Sigmoid colon (tissue), 7 donors: ENCODE measurements around the gene OR4Q3. TPM values are rescaled to one million over a fixed set of nuclear protein-coding genes. Genes with fewer than 3 reads are reported as not detected.
"Not testable (repeated sequence)": the region's sequence is repeated elsewhere in the genome, so short reads cannot be mapped to it uniquely, and the experiment has no call there.

Experiments used
- DNase-seq: peaks from one replicate; pipeline ENCODE4 v3.0.0-alpha.2; 2019
- H3K27ac ChIP-seq, 4 donors: fragments of 200-600 bp; sonication (generic); one replicate each; pipeline ENCODE4 v1.5.1; 2016 to 2019; ENCODE audit warnings: mild to moderate bottlenecking in 1 of 4
- H3K27me3 ChIP-seq, 3 donors: fragments of 200-600 bp; sonication (generic); one replicate each; pipeline ENCODE4 v1.5.1; 2019; ENCODE audit warnings: mild to moderate bottlenecking in 1 of 3
- H3K36me3 ChIP-seq, 4 donors: fragments of 200-600 bp; sonication (generic); one replicate each; pipeline ENCODE4 v1.5.1; 2016 to 2019
- H3K4me1 ChIP-seq, 4 donors: fragments of 200-600 bp; sonication (generic); one replicate each; pipeline ENCODE4 v1.5.1; 2017 to 2019
- H3K4me3 ChIP-seq, 4 donors: fragments of 200-600 bp; sonication (generic); one replicate each; pipeline ENCODE4 v1.5.1; 2017 to 2019; ENCODE audit warnings: mild to moderate bottlenecking in 2 of 4, moderate library complexity in 1 of 4
- H3K9me3 ChIP-seq, 4 donors: fragments of 200-600 bp in 3 of 4; sonication (generic) in 3 of 4; one replicate each; pipeline versions ENCODE4 v1.5.1 to v1.6.1; 2013 to 2019
- EP300 ChIP-seq, 4 donors: sonication (generic); formaldehyde crosslinking; IDR thresholded peaks; one replicate each; pipeline ENCODE4 v1.6.1; 2017; ENCODE audit warnings: antibody characterized with exemption in 4 of 4
- POLR2A ChIP-seq, 2 donors: fragments of 450-650 bp; IDR thresholded peaks; one replicate each; pipeline ENCODE4 v1.6.1; 2016; ENCODE audit warnings: antibody characterized with exemption in 2 of 2, mild to moderate bottlenecking in 2 of 2, moderate library complexity in 2 of 2
- POLR2AphosphoS5 ChIP-seq, 4 donors: sonication (generic); formaldehyde crosslinking; IDR thresholded peaks; one replicate each; pipeline ENCODE4 v1.6.1; 2017; ENCODE audit warnings: antibody characterized with exemption in 4 of 4
- WGBS, 2 donors: extraction: QIAGEN DNeasy Blood & Tissue Kit; methylation state at CpG; one replicate each; pipeline ENCODE4 v1.1.7; 2013; 5-methylcytosine and 5-hydroxymethylcytosine counted together
- intact Hi-C: fragments of 100-400 bp; cut with DNase I; formaldehyde crosslinking; loops from one replicate; pipeline ENCODE4 v1.15.1; 2023
- polyA plus RNA-seq, 3 donors: library from polyadenylated mRNA; stranded (reverse); fragments of 200-250 nt; gene quantifications; one replicate each; pipeline ENCODE4 v1.2.3, GENCODE V29; 2013
- total RNA-seq, 4 donors: library from RNA; depleted of rRNA; stranded (reverse); fragments of >200 nt; gene quantifications; one replicate each; pipeline ENCODE4 v1.1.0, GENCODE V29; 2016
- TF ChIP-seq, protein P1 (sequence below), 4 experiments: fragments of 450-650 bp in 3 of 4; fragments of 200-600 bp in 1 of 4; IDR thresholded peaks; one replicate each; pipeline ENCODE4 v1.5.1; 2016 to 2019; ENCODE audit warnings: antibody characterized with exemption in 4 of 4, mild to moderate bottlenecking in 3 of 4, moderate library complexity in 2 of 4
- donor health status: healthy with polysubstance abuse.
- donor health status: Bipolar disorder and iron deficiency.
- donor health status: healthy.

Gene OR4Q3
- total RNA-seq (not detected), polyA plus RNA-seq (under 1 TPM in 1 of 3 donors, not detected in 2; 0.60 TPM)

DNA sequence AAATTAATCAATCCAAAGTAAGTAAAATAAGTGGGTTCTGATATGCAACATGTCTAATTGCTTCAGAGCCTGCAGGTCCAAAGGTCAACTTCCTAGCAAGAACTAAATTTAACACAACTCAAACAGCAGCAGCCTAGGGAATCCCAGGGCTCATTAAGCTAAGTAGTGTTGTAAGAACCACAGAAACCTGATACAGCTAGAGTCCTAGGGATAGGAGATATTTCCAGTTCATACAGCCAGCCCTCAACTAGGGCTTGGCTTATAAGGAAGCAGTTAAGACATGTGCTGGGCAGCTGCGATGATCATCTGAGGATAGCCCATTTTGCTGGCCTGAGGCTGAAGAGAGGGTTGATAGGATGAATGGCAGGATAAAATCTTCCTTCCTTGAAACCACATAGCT, at the start of gene OR4Q3:
TSS of gene OR4Q3 (plus strand) at position 316 of the 400 bp plus-strand sequence.
- DNase-seq: no peak
- intact Hi-C loops: no loop called here
- Histone ChIP-seq H3K27me3 (no peaks in the 10 kb centered on the region), H3K27ac (no peak within 1 kb of the TSS), H3K9me3 (no peaks in the 10 kb centered on the region), H3K36me3 (no peaks in the 10 kb centered on the region), H3K4me3 (no peak within 1 kb of the TSS), H3K4me1 (no peaks in the 10 kb centered on the region)
- 78 to 88% methylated on average over 1 of the region's 1 CpG for WGBS, 2 donors
- TF ChIP-seq POLR2AphosphoS5 (IDR thresholded peaks at IDR 0.05) (no peak), POLR2A (IDR thresholded peaks at IDR 0.05) (no peak), EP300 (IDR thresholded peaks at IDR 0.05) (no peak)
- TF ChIP-seq, protein P1, sequence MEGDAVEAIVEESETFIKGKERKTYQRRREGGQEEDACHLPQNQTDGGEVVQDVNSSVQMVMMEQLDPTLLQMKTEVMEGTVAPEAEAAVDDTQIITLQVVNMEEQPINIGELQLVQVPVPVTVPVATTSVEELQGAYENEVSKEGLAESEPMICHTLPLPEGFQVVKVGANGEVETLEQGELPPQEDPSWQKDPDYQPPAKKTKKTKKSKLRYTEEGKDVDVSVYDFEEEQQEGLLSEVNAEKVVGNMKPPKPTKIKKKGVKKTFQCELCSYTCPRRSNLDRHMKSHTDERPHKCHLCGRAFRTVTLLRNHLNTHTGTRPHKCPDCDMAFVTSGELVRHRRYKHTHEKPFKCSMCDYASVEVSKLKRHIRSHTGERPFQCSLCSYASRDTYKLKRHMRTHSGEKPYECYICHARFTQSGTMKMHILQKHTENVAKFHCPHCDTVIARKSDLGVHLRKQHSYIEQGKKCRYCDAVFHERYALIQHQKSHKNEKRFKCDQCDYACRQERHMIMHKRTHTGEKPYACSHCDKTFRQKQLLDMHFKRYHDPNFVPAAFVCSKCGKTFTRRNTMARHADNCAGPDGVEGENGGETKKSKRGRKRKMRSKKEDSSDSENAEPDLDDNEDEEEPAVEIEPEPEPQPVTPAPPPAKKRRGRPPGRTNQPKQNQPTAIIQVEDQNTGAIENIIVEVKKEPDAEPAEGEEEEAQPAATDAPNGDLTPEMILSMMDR (IDR thresholded peaks at IDR 0.05): no peak

DNA sequence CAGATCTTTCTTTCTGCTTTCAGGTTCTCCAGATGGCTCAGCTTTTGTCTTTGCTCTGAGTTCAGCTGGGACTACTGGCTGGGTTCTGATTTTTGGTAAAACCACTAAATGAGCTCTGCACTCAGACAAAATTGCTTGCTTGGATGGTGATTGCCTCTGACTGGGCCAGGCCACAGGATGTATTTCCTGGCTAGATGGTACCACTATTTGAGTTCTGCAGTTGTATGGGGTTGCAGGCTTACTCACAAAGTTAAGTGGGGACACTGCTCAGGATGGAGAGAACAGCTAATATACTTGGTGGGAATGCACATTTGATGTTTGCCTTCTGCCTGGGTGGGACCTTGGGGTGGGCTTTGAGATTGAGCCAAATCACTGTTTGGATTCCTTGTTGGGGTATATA, 14.0 kb upstream of the OR4Q3 start:
- no peak overlapping the region for H3K27ac ChIP-seq
- no peaks in the 10 kb centered on the region for H3K4me1 ChIP-seq
- TF ChIP-seq EP300 (IDR thresholded peaks at IDR 0.05) (no peak), POLR2A (IDR thresholded peaks at IDR 0.05) (no peak), POLR2AphosphoS5 (IDR thresholded peaks at IDR 0.05) (no peak)
- TF ChIP-seq, protein P1 (IDR thresholded peaks at IDR 0.05): no peak
- no peaks in the 10 kb centered on the region for H3K36me3 ChIP-seq
- peaks cover 0 to 25% (median 3%) of the 10 kb centered on the region in 4 donors for H3K9me3 ChIP-seq
- H3K4me3 ChIP-seq: no peak overlapping the region
- DNase-seq: no peak
- no peaks in the 10 kb centered on the region for H3K27me3 ChIP-seq
- intact Hi-C loops: no loop called here

DNA sequence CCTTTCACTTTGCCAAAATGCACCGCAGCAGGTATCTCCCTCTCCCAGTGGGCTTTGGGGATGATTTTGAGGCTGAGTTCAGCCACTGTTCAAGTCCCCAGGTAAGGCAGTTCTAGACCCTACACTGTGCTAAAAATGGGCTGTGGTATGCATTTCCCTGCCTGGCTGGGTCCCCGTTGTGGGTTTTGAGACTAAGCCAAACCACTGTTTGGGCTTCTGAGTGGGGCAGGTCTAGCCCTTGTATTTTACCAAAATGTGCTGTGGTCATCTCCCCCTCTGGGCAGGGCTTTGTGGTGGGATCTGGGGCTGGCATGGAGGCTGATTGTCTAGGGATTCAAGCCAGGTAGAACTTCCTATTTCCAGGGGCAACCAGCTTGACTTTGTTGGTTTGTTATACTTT, 13.6 kb upstream of the OR4Q3 start:
- Histone ChIP-seq H3K36me3 (no peaks in the 10 kb centered on the region), H3K4me1 (no peaks in the 10 kb centered on the region), H3K9me3 (peaks cover 0 to 25% (median 3%) of the 10 kb centered on the region in 4 donors), H3K27me3 (no peaks in the 10 kb centered on the region), H3K27ac (no peak overlapping the region), H3K4me3 (no peak overlapping the region)
- WGBS, 2 donors: 67 to 76% methylated on average over 2 of the region's 2 CpGs
- intact Hi-C loops: no loop called here
- no peak for DNase-seq
- no peak for TF ChIP-seq POLR2A (IDR thresholded peaks at IDR 0.05)

DNA sequence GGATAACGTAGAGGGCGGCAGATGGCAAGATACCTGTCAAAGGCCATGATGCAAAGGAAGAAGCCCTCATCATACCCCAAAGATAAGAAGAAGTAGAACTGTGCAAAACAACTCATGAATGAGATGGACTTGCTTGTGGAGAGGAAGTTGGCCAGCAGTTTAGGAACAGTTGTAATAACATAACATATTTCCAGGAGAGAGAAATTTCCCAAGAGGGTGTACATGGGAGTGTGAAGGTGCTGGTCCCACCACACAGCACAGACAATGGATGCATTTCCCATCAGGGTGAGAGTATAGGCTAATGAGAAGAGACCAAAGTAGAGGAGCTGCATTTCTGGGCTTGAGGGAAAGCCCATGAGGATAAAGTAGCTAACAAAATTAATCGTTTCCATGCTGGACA, 9.5 kb upstream of the OR4Q3 start:
- H3K4me3 ChIP-seq, H3K4me1 ChIP-seq, DNase-seq, H3K9me3 ChIP-seq, H3K27ac ChIP-seq, H3K36me3 ChIP-seq, intact Hi-C loops, H3K27me3 ChIP-seq: not testable (repeated sequence)
- 79 to 80% methylated on average over 3 of the region's 3 CpGs for whole genome bisulfite sequencing, 2 donors

DNA sequence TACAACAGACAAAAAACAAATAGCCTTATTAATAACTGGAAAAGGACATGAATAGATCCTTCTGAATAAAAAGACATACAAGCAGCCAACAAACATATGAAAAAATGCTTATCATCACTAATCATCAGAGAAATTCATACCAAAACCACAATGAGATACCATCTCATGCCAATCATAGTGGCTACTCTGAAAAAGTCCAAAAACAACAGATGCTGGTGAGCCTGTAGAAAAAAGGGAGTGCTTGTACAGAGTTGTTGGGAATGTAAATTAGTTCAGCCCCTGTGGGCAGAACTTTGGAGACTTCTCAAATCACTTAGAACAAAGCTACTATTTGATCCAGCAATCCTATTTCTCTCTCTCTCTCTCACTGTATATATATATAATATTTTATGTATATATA, 8.9 kb downstream of the OR4Q3 start:
- H3K4me3 ChIP-seq, H3K4me1 ChIP-seq, H3K36me3 ChIP-seq, H3K9me3 ChIP-seq, intact Hi-C loops, DNase-seq, H3K27me3 ChIP-seq, H3K27ac ChIP-seq: not testable (repeated sequence)

DNA sequence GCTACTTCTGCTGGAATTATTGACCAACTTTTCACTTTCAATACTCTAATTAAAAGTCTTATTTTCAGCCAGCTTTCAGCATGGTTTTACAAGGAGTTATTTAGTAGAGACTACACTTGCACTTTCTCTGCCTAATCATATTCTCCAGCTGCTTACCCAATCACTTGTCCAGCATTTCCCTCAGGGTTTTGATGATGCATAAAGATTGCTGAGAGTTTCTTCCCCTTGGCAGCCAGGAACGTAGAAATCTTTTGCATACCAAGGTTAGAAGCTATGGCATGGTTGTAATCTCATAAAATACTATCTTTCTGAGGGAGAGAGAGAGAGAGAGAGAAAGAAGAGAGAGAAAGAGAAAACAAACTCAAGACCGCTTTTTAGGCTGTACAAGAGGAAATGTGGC, 10.8 kb downstream of the OR4Q3 start:
- Histone ChIP-seq H3K27me3 (no peaks in the 10 kb centered on the region), H3K4me1 (no peaks in the 10 kb centered on the region), H3K4me3 (no peak overlapping the region), H3K36me3 (no peaks in the 10 kb centered on the region), H3K9me3 (no peaks in the 10 kb centered on the region), H3K27ac (no peak overlapping the region)
- DNase-seq: no peak
- WGBS, 2 donors: 28 to 36% methylated on average over 2 of the region's 2 CpGs
- TF ChIP-seq POLR2AphosphoS5 (IDR thresholded peaks at IDR 0.05): no peak
- TF ChIP-seq, protein P1 (IDR thresholded peaks at IDR 0.05): no peak
- TF ChIP-seq EP300 (IDR thresholded peaks at IDR 0.05): no peak
- TF ChIP-seq POLR2A (IDR thresholded peaks at IDR 0.05): no peak
- intact Hi-C loops: no loop called here

DNA sequence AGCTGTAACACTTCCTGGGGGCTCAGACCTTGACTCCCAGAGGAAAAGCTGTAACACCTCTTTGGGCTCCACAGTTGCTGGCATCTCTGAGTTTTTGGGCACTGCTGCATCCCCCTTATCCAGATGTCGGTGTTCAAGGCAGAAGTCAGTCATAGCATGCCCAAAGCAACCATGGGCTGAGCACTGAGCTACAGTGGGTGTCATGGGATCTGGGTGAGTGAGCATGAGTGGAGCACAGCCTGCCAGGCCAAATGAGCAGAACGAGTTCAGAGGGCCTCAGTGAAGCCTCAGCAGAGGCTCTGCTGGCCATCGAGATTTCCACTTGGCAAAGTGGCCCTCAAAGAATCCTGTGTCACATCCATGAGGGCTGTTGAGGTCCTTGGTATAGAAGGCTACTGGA, 28.1 kb downstream of the OR4Q3 start:
- H3K9me3 ChIP-seq, DNase-seq, H3K27me3 ChIP-seq, H3K4me3 ChIP-seq, H3K4me1 ChIP-seq, H3K27ac ChIP-seq, H3K36me3 ChIP-seq, intact Hi-C loops: not testable (repeated sequence)
- 41 to 59% methylated on average over 3 of the region's 3 CpGs for WGBS, 2 donors
